SK-N-MC (cell line): ENCODE data around the gene TP63.

Experiments used
- EZH2 ChIP-seq: fragments of 200-600 bp; sonication (generic); IDR thresholded peaks from one replicate; pipeline ENCODE4 v1.6.1; 2017; ENCODE audit warnings: antibody characterized with exemption
- POLR2AphosphoS5 ChIP-seq: IDR thresholded peaks from 2 replicates; pipeline ENCODE4 v1.6.1; 2012; ENCODE audit warnings: mild to moderate bottlenecking, low read depth, low read length, borderline replicate concordance

GRCh38 chr3:189710620-189711402, 79.6 kb downstream of the TP63 start:
- TF ChIP-seq EZH2 (no peak), POLR2AphosphoS5 (no peak)
